HG03103 (cell line): Measurements from ENCODE around the gene MAGI2.

Experiments used
- ATAC-seq: cut with Tn5 transposase; IDR thresholded peaks from one replicate; pipeline ENCODE4 v1.9.1; 2021; ENCODE audit warnings: low read depth; ENCODE audit not compliant: unreplicated experiment

MAGI2 gene

DNA sequence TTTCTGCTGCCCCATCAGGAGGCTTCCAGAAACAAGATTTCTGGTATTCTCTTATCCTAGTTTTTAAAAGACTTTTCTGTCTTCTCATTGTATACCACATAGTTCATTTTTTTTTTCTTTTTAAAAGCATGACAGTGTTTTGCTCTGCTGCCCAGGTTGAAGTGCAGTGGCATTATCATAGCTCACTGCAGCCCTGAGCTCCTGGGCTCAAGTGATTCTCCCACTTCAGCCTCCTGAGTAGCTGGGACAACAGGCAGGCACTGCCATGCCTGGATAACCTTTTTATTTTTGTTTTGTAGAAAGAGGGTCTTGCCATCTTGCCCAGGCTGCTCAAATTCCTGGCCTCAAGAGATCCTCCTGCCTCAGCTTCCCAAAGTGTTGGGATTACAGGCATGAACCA is 757.6 kb downstream of the MAGI2 start:
- ATAC-seq, result no peak

DNA sequence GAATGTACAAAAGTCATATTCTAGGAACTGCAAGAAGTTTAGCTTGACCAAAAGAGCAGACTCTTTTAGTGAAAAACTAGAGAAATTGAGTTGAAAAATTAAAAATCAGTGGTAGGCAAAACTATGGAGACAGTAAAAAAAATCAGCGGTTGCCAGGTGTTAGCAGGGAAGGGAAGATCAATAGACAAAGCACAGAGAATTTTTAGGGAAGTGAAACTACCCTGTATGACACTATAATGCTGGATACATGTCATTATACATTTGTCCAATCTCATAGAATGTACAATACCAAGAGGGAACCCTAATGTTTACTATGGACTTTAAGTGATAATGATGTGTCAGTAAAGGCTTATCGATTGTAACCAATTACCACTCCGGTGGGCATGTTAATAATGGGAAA is 761.9 kb downstream of the MAGI2 start:
- peak; percentile 62 for ATAC-seq

DNA sequence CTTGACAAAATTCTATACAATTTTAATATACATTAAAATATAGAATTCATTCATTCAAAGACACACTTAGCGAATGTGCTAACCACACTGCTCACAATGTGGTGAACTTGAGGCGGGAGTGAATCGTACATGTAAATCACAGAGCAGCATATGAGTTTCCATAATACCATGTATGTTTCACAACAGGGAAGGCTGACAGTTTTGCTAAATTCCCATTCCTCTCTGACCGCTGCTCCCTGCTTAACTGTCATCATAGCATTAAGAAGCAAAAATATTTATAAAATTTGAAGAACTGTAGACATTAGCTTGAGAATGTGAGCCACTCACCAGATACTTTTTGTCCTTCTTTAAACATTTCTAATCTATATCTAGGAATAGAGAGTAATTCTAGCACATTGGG is 763.3 kb downstream of the MAGI2 start:
- ATAC-seq, result no peak

DNA sequence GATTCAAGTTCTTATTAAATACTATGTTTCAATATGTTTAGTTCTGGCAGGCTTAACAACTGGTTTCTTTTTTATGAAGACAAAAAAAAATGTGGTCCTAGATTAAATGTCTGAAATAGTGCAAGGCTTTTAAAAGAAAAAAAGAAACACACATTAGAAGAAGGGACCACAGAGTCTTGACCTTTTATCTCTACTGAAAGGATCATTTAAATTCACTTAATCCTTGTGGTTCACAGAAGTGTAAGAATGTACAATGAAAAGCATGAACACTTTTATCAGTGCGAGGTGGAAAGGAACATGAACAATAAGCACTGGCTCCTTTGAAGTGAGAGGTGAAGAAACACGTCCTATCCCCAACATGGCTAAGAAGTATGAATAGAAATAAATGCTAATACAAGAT is 765.1 kb downstream of the MAGI2 start:
- no peak for ATAC-seq

DNA sequence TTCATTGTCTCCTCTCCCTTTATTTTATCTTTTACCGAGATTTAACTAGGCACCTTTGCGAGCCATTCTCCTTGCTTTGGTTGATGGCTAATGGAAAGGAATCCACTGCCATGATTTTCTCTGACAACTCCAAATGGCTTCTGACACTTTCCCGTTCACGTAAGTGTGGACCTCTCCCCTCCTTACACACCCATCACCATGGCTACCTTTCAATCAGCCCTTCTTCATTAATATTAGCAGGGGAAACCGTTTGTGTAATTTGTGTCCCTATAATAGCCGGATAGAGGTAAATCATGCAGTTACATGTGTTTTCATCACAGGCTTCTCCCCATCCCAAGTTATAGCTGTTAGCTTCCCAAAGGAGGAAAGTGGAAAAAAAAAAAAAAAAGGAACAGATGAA is 767.3 kb downstream of the MAGI2 start:
- ATAC-seq, result no peak

DNA sequence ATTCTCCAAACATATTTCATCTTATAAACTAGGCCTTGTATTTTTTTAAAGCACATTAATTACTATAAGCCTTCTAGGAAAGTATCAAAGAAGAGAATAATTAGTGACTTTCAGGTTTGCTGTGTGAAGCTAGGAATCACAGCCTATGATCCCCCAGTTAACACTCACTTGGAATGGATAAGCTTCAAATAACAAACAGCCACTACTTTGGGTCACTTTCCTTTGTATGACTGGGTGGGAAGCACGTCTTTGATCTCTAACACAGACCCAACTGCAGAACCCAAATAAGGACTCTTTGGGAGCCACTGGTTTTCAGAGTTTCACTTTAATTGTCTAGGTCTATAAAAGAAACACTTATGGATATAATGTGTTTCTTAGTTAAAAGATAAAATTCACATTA is 769.3 kb downstream of the MAGI2 start:
- no peak for ATAC-seq

DNA sequence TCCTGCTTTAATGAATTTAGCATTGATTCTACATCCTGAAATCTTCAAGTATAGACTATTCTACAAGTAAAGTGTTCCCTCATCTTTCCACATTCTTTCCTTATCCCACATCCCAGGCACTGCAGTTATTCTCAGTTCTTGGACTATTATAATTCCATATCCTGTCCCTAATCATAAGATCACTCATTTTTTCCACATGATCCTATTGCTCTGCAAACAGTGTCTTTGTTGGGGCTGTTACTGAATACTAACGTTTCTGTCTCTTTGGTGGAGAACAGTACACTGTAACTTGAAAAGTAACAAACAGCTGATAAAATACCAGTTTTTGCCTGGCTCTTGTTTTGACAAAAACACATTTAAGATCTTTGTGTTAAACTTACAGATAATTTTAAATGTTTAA is 769.9 kb downstream of the MAGI2 start:
- no peak for ATAC-seq

DNA sequence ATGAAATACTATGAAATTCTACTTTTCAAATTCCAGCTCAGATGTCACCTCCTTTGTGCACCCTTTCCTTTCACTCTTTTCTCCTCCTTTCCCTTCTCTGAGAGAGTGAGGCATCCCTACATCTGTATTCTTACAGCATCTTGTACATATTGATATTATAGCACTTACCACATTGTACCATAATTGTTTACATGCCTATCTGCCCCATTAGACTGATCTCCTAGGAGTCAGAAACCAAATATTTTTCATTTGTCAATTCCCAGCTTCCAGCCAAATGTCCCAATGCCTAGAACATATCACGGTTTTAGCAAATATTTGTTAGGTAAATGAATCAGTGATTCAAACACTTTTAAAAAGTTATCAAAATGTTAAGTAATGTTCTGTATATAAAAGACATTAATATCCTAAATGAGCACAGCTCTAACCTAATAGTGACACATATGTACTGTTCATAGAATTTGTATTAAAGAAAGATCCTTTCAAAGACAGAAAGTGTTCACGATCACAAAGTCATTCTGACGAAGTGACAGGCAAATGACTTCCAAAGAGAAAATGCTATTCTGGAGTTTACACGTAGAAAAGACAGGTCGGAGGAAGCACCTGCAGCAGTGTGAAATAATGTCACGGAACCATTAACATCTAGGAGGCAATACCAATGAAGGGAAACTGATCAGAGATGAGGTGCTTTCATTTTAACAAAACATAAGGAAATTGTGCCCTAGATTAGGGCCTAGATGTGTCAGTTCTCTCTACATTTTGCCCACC is 774.2 kb downstream of the MAGI2 start:
- ATAC-seq, result no peak

DNA sequence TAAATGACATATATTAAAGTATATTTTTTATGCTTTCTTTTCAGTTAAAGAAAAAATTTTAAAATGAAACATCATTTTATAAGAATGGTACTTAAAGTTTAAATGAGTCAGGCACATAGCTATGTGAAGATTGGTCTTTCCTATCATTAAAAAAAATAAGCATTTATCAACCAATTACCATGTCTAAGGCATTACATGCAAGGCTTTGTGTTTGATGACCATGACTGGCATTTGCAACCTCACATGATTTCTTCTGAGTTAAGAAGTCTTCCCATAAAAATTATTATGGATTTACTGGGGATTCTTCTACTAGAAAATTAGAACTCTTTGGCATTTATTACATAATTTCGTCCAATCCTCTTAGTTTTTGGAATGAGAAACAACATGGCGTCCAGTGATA is 776.1 kb downstream of the MAGI2 start:
- ATAC-seq, result no peak

DNA sequence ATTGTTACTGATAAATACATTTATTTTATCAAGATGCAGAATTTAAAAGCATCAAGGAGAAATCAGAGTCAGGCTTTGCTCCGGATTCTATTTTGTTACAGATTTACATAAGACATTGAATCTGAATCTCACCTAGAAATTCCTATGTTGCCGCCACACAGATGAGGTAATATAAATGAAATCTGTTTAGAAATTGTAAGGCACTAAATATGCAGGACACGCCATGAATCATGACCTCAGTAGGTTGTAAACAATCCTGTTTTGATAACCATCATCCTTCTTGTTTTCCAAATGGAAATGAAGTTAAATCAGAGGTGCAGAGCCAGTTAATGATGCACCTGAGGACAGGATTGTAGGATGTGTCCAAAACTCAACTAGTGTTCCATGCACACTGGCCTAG is 778.0 kb downstream of the MAGI2 start:
- ATAC-seq, result no peak

DNA sequence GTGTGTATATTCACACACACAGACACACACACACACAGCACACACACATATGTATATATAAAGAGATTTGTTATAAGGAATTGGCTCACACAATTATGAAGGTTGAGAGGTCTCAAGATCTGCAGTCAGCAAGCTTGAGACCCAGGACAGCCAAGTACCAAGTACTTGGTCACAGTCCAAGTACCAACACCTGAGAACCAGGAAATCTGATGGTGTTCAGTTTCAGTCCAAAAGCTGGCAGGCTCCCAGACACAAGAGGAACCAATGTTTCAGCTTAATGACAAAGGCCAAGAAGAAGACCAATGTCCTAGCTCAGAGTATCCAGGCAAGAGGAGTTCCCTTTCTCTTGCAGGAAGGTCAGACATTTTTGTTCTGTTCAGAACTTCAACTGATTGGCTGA is 780.2 kb downstream of the MAGI2 start:
- ATAC-seq, result no peak

DNA sequence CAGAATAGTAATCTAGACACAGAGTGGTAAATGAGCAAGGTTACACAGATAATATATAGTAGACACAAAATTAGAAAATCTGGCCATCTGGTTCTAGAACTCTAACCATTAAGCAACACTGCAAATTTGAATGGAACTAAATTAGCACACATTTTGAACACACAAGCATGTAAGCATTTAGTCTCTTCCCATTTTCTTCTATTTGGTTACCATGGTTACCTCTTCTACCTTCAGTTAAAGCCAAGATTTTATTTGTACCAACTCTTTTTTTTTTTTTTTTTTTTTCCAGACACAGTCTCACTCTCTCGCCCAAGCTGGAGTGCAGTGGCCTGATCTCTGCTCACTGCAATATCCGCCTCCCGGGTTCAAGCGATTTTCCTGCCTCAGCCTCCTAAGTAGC is 790.5 kb downstream of the MAGI2 start:
- ATAC-seq, result no peak

DNA sequence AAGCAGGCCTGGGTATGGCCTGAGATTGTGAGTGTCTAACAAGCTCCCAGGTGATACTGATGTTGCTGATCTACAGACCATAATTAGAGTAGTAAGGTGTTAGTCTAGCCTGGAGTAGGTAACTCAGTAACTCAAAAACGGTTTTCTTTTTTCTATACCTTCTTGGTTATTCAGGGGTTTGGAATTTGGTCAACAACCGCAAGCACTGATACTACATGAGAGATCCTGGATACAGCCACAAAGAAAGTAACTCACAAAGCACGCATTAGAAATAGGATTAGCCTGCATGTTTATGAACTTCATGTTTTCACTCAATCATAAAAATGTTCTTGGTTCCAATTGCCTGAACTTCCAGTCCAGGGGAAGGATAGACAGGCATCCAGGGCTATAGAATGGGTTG is 803.5 kb downstream of the MAGI2 start:
- no peak for ATAC-seq

DNA sequence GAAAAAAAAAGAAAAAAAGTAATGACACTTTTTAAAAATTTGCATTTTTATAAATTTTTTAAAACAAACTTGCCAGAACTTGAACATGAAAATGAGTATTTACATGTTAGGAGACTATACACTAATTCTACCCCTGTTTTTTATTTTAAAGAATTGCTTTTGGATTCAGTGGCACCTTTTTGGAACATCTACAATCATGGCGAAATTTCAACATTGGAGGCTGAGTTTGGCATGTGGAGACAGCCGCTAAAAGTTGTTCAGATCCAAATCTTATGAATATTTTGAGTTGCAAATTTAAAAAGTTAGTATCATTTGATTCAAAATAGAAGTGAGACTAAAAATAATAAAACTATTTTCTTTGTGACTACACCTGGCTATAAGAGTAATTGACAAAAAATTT is 804.2 kb downstream of the MAGI2 start:
- no peak for ATAC-seq

DNA sequence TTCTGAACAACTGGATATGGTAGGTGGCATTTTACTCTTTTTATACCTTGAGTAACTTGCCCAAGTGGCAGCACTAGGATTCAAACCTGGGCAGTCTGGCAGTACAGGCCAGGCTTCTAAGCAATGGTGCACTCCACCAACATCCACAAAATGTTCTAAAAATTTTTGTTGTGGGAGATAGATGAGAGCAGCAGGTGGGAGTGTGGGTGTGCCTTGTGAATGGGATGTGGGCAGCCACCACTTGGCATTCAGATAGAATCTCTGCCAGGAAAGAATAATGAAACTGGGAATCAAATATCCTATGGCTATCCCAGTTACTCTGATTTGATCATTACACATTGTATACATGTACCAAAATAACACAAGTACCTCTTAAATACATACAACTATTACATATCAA is 810.7 kb downstream of the MAGI2 start:
- no peak for ATAC-seq

DNA sequence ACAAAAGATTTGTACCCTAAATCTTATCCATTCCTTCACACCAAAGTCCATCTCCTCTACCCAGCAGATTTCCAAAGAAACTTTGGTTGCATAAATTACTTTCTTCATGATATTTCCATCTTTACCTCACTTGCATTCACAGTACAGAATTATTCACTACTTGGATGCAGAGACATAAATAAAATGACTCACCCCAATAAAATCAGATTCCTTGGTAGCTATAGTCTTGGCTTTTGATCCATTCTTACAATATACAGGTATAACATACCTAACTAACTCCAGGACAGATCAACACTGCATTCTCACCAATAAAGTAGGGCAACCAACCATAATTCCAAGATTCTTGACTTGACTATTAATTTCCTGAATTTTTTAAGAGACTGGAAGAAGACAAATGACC is 815.1 kb downstream of the MAGI2 start:
- ATAC-seq, result no peak

DNA sequence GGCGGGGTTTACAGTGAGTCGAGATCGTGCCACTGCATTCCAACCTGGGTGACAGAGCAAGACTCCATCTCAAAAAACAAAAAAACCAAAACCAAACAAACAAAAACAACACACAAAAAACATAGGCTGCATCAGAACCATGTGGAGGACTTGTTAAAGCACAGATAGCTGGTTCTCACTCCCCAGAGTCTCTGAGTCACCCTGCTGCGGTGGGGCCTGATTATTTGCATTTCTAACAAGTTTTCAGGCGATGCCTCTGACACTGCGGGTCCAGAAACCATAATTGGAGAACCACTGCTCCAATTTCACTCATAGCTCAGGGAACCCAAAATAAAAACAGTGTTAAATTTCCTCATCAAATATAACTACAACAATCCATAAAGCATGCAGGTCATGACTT is 816.7 kb downstream of the MAGI2 start:
- no peak for ATAC-seq

DNA sequence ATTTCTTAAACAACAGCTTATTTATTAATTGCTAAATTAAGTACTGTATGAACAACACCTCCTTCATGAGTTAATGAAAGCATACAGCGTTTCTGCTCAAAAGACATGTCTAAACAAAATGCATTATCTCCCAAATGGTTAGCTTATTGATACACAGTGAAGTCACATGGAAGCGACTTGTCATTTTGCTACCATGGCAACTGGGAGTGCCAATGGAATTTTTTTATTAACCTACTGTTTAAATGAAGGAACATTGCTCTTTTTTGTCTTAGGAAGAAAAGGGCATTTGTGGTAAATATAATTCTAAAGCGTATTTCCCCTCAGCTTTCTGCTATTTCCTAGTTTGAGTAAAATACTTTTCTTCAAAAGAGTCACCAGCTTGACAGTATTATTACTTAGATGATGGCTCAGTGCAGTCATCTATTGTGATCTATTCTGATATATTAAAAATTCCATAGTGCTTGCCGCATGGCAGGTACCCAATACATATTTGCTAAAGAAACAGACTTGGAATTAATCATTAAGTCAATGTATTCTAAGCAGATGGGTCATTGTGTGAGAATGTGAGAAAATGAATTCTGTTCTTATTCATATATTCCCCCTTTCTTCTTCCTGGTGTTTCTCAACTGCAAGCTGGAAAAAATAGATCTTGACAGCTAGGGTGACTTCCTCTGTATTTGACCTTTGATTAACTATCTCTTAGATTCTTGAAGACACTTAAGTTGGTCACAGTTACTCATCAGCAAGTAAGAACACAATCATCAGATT is 818.3 kb downstream of the MAGI2 start:
- ATAC-seq, result no peak

DNA sequence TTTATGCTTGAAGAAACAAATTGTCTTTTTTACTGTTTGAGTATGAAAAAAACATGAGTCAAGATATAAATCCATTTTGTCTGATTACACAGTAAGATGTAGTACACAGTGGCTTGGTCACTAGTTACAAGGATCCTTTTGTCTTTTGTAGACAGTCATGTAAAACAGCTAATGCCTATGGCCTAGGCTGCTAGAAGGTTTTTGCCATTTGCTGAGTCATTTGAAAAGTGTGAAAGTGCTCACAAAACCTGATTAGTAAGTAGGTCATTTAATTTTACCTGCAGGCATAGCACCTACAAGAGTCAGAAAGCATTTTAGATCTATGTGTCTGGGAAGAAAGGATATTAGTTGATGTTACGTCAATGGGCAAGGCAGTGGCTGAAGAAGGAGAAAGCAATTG is 819.4 kb downstream of the MAGI2 start:
- no peak for ATAC-seq

DNA sequence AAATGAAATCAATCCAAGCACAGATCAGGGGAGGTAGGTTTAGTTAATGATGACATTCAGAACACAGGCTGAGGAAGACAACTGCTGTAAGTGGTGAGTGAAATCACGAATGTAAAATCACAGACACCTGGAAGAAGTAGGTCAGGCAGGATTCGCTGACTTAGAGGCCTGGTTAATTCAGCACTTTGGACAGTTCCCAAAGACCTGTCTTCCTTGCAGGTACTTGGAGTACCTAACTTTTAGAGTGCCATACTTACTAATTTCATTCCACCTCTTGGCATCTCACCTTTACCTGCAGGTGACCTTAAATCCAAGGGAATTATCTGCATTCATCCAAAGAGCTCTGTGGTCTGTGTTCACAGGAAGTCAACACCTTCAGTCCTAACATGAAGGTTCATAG is 832.5 kb downstream of the MAGI2 start:
- ATAC-seq, result no peak

DNA sequence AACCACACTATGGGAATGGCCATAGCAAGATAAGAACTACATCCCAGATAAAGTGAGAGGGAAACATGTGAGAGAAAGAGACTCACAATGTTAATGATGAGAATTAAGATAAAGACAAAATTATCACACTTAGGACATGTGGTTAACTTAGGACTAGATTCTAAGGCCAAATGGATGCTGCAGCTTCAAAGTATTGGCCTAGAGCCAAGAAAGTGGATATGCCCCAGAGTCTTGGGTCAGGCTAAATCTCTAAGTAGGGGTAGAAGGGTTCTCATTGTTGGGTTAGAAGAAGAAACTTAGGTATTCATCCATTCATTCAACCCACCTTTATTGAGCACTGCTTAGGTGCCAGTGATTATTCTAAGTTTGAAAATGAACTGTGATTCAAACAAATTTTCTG is 836.9 kb downstream of the MAGI2 start:
- ATAC-seq, result no peak

DNA sequence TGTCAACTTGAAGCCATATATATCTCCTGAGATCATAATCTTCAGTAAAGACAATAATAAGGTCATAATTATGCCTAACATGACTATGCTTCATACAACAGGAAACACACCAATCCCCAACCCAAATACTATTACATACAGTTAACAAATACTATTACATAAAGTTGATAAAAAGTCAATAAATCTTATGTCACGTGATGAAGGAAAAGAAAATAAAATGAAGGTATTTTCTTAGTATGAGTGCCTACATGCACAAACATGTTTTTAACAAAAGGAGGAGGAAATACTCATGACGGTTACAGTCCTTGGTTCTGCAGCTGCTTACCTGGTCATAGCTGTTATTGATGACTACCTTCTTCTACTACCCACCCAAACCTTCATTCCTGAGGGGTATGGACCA is 844.2 kb downstream of the MAGI2 start:
- no peak for ATAC-seq
